SK-N-SH (cell line): Measurements from ENCODE around the gene SPATA16. TPM values are rescaled to one million over a fixed set of nuclear protein-coding genes. Genes with fewer than 3 reads are reported as not detected.

Experiments used
- CTCF ChIA-PET: fragments of 300-600, 350-600 bp; formaldehyde crosslinking; extraction: SDS; loops from one replicate; lab custom pipeline; 2021; lab: Yijun Ruan, JAX
- POLR2A ChIA-PET: fragments of 350-600 bp; sonication (Branson Sonifier 250); formaldehyde crosslinking; extraction: SDS; loops from one replicate; lab custom pipeline; 2020; ENCODE audit warnings: antibody characterized with exemption, inconsistent platforms; lab: Yijun Ruan, JAX
- DNase-seq: peaks from one replicate; pipeline ENCODE4 v3.0.0; 2012
- H2AFZ ChIP-seq: fragments of 200-600 bp; sonication (generic); 2 replicates; pipeline ENCODE4 v1.8.1; 2016; ENCODE audit warnings: antibody characterized with exemption, mild to moderate bottlenecking, low read depth
- H3F3A ChIP-seq: fragments of 200-600 bp; sonication (generic); replicated peaks from 2 replicates; pipeline ENCODE3; 2016; ENCODE audit warnings: antibody characterized with exemption, mild to moderate bottlenecking; ENCODE audit not compliant: insufficient read depth
- H3K27ac ChIP-seq, 2 experiments: fragments of 200-500 bp in 1 of 2; fragments of 200-600 bp in 1 of 2; sonication (Bioruptor generic) in 1 of 2; sonication (generic), shearing (Covaris generic) in 1 of 2; 2 replicates each; pipeline versions ENCODE4 v1.5.1 to v1.6.1; 2014 to 2016; ENCODE audit warnings: low read depth in 2 of 2, inconsistent platforms in 1 of 2, low read length in 1 of 2, mild to moderate bottlenecking in 1 of 2, mixed read lengths in 1 of 2
- H3K27me3 ChIP-seq: fragments of 200-600 bp; sonication (generic), shearing (Covaris generic); 2 replicates; pipeline ENCODE4 v1.6.1; 2016; ENCODE audit warnings: mixed run types; ENCODE audit not compliant: insufficient read depth
- H3K36me3 ChIP-seq, 2 experiments: fragments of 200-500 bp in 1 of 2; fragments of 200-600 bp in 1 of 2; sonication (Bioruptor generic) in 1 of 2; sonication (generic) in 1 of 2; replicated peaks in 1 of 2; 2 replicates each; pipeline versions ENCODE3 to v1.5.1; 2014 to 2016; ENCODE audit warnings: low read length in 1 of 2, mild to moderate bottlenecking in 1 of 2; ENCODE audit not compliant: insufficient read depth in 2 of 2, control insufficient read depth in 1 of 2
- H3K4me1 ChIP-seq, 2 experiments: fragments of 200-500 bp in 1 of 2; fragments of 200-600 bp in 1 of 2; sonication (Bioruptor generic) in 1 of 2; sonication (generic), shearing (Covaris generic) in 1 of 2; 2 replicates each; pipeline versions ENCODE4 v1.5.1 to v1.6.1; 2014 to 2016; ENCODE audit warnings: low read depth in 1 of 2, low read length in 1 of 2, mixed run types in 1 of 2; ENCODE audit not compliant: insufficient read depth in 2 of 2, control insufficient read depth in 1 of 2
- H3K4me2 ChIP-seq: fragments of 200-600 bp; sonication (generic), shearing (Covaris generic); 2 replicates; pipeline ENCODE4 v1.6.1; 2017; ENCODE audit warnings: mixed run types
- H3K4me3 ChIP-seq, 2 experiments: fragments of 200-500 bp in 1 of 2; fragments of 200-600 bp in 1 of 2; sonication (Bioruptor generic) in 1 of 2; sonication (generic), shearing (Covaris generic) in 1 of 2; 2 replicates each; pipeline versions ENCODE4 v1.5.1 to v1.8.1; 2014 to 2016; ENCODE audit warnings: low read depth in 2 of 2, inconsistent platforms in 1 of 2, low read length in 1 of 2, mild to moderate bottlenecking in 1 of 2, mixed read lengths in 1 of 2, moderate library complexity in 1 of 2
- H3K79me2 ChIP-seq: fragments of 200-600 bp; sonication (generic); 2 replicates; pipeline ENCODE4 v1.8.1; 2017; ENCODE audit warnings: mild to moderate bottlenecking; ENCODE audit not compliant: insufficient read depth
- H3K9ac ChIP-seq: fragments of 200-600 bp; sonication (generic); 2 replicates; pipeline ENCODE4 v1.6.1; 2017; ENCODE audit warnings: mixed run types
- H3K9me2 ChIP-seq: fragments of 200-600 bp; sonication (generic); 2 replicates; pipeline ENCODE4 v1.6.1; 2017; ENCODE audit warnings: mixed run types
- H3K9me3 ChIP-seq: fragments of 200-600 bp; sonication (generic); 2 replicates; pipeline ENCODE4 v1.6.1; 2017; ENCODE audit warnings: mixed run types, mild to moderate bottlenecking, moderate library complexity
- H4K20me1 ChIP-seq: fragments of 200-600 bp; sonication (generic); 2 replicates; pipeline ENCODE4 v1.6.1; 2017; ENCODE audit warnings: mild to moderate bottlenecking, mixed run types; ENCODE audit not compliant: insufficient read depth
- CHD2 ChIP-seq: fragments of 150-350 bp; IDR thresholded peaks from 2 replicates; pipeline ENCODE4 v1.6.1; 2018; ENCODE audit warnings: low read length; ENCODE audit not compliant: partially characterized antibody
- CTCF ChIP-seq: fragments of 200-600 bp; sonication (generic); IDR thresholded peaks from 2 replicates; pipeline ENCODE4 v1.6.1; 2017; ENCODE audit warnings: antibody characterized with exemption, mild to moderate bottlenecking, moderate library complexity
- EZH2phosphoT487 ChIP-seq: fragments of 200-600 bp; sonication (generic); IDR thresholded peaks from 2 replicates; pipeline ENCODE4 v1.6.1; 2017; ENCODE audit warnings: low read depth, mixed run types, mild to moderate bottlenecking, antibody characterized with exemption, moderate library complexity, borderline replicate concordance
- FOSL2 ChIP-seq: IDR thresholded peaks from 2 replicates; pipeline ENCODE4 v1.4.0; 2012; ENCODE audit warnings: low read depth, mild to moderate bottlenecking, moderate library complexity, borderline replicate concordance
- FOXJ3 ChIP-seq: sonication (generic); formaldehyde crosslinking; IDR thresholded peaks from 2 replicates; pipeline ENCODE4 v1.5.1; 2020; ENCODE audit warnings: mild to moderate bottlenecking, missing genetic modification reagents
- FOXM1 ChIP-seq: IDR thresholded peaks from 2 replicates; pipeline ENCODE4 v1.4.0; 2012; ENCODE audit warnings: low read depth, mild to moderate bottlenecking
- GATA2 ChIP-seq: sonication (generic); formaldehyde crosslinking; IDR thresholded peaks from 2 replicates; pipeline ENCODE4 v1.5.0; 2020; ENCODE audit warnings: mild to moderate bottlenecking, missing genetic modification reagents
- JUND ChIP-seq: IDR thresholded peaks from 2 replicates; pipeline ENCODE4 v1.4.0; 2012
- MAX ChIP-seq: IDR thresholded peaks from 2 replicates; pipeline ENCODE4 v1.4.0; 2012; ENCODE audit warnings: low read depth
- NRF1 ChIP-seq: IDR thresholded peaks from 2 replicates; pipeline ENCODE4 v1.6.1; 2012; ENCODE audit warnings: low read depth, mild to moderate bottlenecking, low read length
- PBX3 ChIP-seq: IDR thresholded peaks from 2 replicates; pipeline ENCODE4; 2012
- POLR2AphosphoS5 ChIP-seq: IDR thresholded peaks from 2 replicates; pipeline ENCODE4 v1.6.1; 2012; ENCODE audit warnings: low read depth, low read length
- RXRA ChIP-seq: IDR thresholded peaks from 2 replicates; pipeline ENCODE4 v1.4.0; 2012; ENCODE audit warnings: low read depth, mild to moderate bottlenecking, borderline replicate concordance
- TAF1 ChIP-seq: IDR thresholded peaks from 2 replicates; pipeline ENCODE4 v1.6.1; 2012; ENCODE audit warnings: low read depth, mild to moderate bottlenecking, low read length, moderate library complexity, borderline replicate concordance
- TCF12 ChIP-seq: IDR thresholded peaks from 2 replicates; pipeline ENCODE4 v1.4.0; 2012
- USF1 ChIP-seq: IDR thresholded peaks from 2 replicates; pipeline ENCODE4 v1.4.0; 2012; ENCODE audit warnings: low read depth, borderline replicate concordance
- YY1 ChIP-seq: IDR thresholded peaks from 2 replicates; pipeline ENCODE4 v1.4.0; 2012; ENCODE audit warnings: low read depth, mild to moderate bottlenecking
- ZBTB33 ChIP-seq: IDR thresholded peaks from 2 replicates; pipeline ENCODE4 v1.4.0; 2012; ENCODE audit warnings: low read depth, borderline replicate concordance
- WGBS: methylation state at CpG from one replicate; pipeline ENCODE4 v1.1.6; 2017; ENCODE audit warnings: low lambda C conversion rate; 5-methylcytosine and 5-hydroxymethylcytosine counted together
- polyA plus RNA-seq, 3 experiments: library from polyadenylated mRNA; depleted of rRNA; stranded (reverse); fragments of >200 nt; gene quantifications; 2 replicates each; pipeline ENCODE4 v1.2.3, GENCODE V29; 2012

SPATA16 gene
- polyA plus RNA-seq, 1 of the 3 experiments (the other 2 are of a cell fraction) = not detected

DNA sequence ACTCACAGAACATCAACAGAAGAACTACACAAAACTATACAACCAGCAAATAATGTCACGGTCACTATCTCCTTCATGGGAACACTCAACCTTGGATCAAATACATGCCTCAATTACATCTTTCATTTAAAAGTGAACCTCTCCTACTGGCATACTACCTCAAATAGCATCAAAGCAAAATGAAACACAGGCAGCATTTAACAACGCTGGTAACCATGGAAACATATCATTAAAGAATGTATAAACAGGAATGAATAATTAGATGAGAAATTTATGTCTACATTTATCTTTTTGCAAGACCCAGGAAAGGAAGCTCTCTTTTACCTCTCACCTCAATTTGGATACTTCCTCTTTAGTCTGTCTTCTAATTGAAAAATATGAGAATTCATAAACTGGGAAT lies 172.4 kb downstream of the SPATA16 start:
- Histone ChIP-seq H3K9ac (no peak overlapping the region), H3K27ac (no peak overlapping the region), H3K4me2 (no peak overlapping the region), H3F3A (no peaks in the 10 kb centered on the region), H3K4me1 (no peaks in the 10 kb centered on the region), H3K9me2 (no peaks in the 10 kb centered on the region), H3K36me3 (no peaks in the 10 kb centered on the region), H2AFZ (no peak overlapping the region), H3K27me3 (no peaks in the 10 kb centered on the region), H3K79me2 (no peaks in the 10 kb centered on the region), H3K4me3 (no peak overlapping the region), H4K20me1 (no peaks in the 10 kb centered on the region), H3K9me3 (no peaks in the 10 kb centered on the region)
- TF ChIP-seq FOSL2 (no peak), USF1 (no peak), TAF1 (no peak), YY1 (no peak), FOXM1 (no peak), JUND (no peak), NRF1 (no peak), CHD2 (no peak), PBX3 (no peak), TCF12 (no peak), GATA2 (CRISPR knock-in tag) (no peak)
- no peak for DNase-seq
- ChIA-PET CTCF (interaction anchor here (2.0 kb wide), 1 partner anchor 14 kb away, joined by 5 read pairs; no protein-coding TSS in a partner anchor), POLR2A (no interaction called here)
- WGBS = 42% methylated on average over 2 of the region's 2 CpGs

GRCh38 chr3:172965256-172965655 lies 175.8 kb downstream of the SPATA16 start:
- no peak overlapping the region for H3K4me2 ChIP-seq
- ChIA-PET CTCF (interaction anchor here (2.1 kb wide), 1 partner anchor 15 kb away, joined by 6 read pairs; no protein-coding TSS in a partner anchor), POLR2A (no interaction called here)

More at GRCh38 chr3:172965256-172965655, 175.8 kb downstream of the SPATA16 start:
- Histone ChIP-seq H4K20me1 (no peaks in the 10 kb centered on the region), H3K27me3 (no peaks in the 10 kb centered on the region), H3K27ac (no peak overlapping the region), H3K36me3 (no peaks in the 10 kb centered on the region), H3F3A (no peaks in the 10 kb centered on the region), H3K9me2 (no peaks in the 10 kb centered on the region), H3K9ac (no peak overlapping the region), H3K79me2 (no peaks in the 10 kb centered on the region), H3K9me3 (no peaks in the 10 kb centered on the region), H2AFZ (no peak overlapping the region), H3K4me3 (no peak overlapping the region), H3K4me1 (no peaks in the 10 kb centered on the region)
- TF ChIP-seq POLR2AphosphoS5 (no peak), CTCF (no peak), YY1 (no peak), FOXJ3 (CRISPR knock-in tag) (no peak), ZBTB33 (no peak), RXRA (no peak), MAX (no peak), JUND (no peak), USF1 (no peak), EZH2phosphoT487 (no peak)
- 21% methylated on average over 2 of the region's 2 CpGs for WGBS
- DNase-seq = no peak
